A673 (cell line): ENCODE data around the gene GZF1. TPM values are rescaled to one million over a fixed set of nuclear protein-coding genes. Genes with fewer than 3 reads are reported as not detected.
A peak's percentile ranks its signal among the peaks of the same experiment; 100 is the strongest.

ENCODE experiments used
- BruUV-seq: library from RNA; stranded (reverse); fragments of 400-500 nt; replicated peaks from 2 replicates; lab custom pipeline; 2021; lab: Mats Ljungman, UMichigan
- CTCF ChIA-PET: fragments of 300-600 bp; sonication (Branson Sonifier 250); formaldehyde crosslinking; loops from one replicate; lab custom pipeline; 2022; ENCODE audit warnings: antibody characterized with exemption; lab: Charles Lee
- POLR2A ChIA-PET: fragments of 300-600 bp; sonication (Branson Sonifier 250); formaldehyde crosslinking; loops from one replicate; lab custom pipeline; 2022; ENCODE audit warnings: antibody characterized with exemption; ENCODE audit not compliant: low non-redundant PET; lab: Charles Lee
- DNase-seq: peaks from one replicate; pipeline ENCODE4 v3.0.0-alpha.2; 2015; ENCODE audit warnings: low spot score
- H3K27ac ChIP-seq: fragments of 200-600 bp; sonication (generic); 2 replicates; pipeline ENCODE4 v1.5.1; 2016; ENCODE audit warnings: mixed run types, low read depth, mild to moderate bottlenecking, mixed read lengths, antibody characterized with exemption, low read length; ENCODE audit not compliant: poor library complexity, severe bottlenecking
- H3K27me3 ChIP-seq: fragments of 200-600 bp; sonication (generic); replicated peaks from 2 replicates; pipeline ENCODE4 v1.6.1; 2017; ENCODE audit warnings: mixed run types, low read depth, mild to moderate bottlenecking, mixed read lengths, antibody characterized with exemption, low read length; ENCODE audit not compliant: insufficient read depth, poor library complexity
- H3K36me3 ChIP-seq: fragments of 200-600 bp; sonication (generic); 2 replicates; pipeline ENCODE4 v1.6.1; 2016; ENCODE audit warnings: mixed run types, mild to moderate bottlenecking, mixed read lengths, antibody characterized with exemption, low read length; ENCODE audit not compliant: insufficient read depth, poor library complexity, severe bottlenecking
- H3K4me1 ChIP-seq: fragments of 200-600 bp; sonication (generic); 2 replicates; pipeline ENCODE4 v1.6.1; 2017; ENCODE audit warnings: mixed run types, mild to moderate bottlenecking, mixed read lengths, antibody characterized with exemption, low read length; ENCODE audit not compliant: insufficient read depth, poor library complexity, severe bottlenecking
- H3K4me3 ChIP-seq: fragments of 200-600 bp; sonication (generic); 2 replicates; pipeline ENCODE4 v1.5.1; 2016; ENCODE audit warnings: low read depth, mixed run types, mild to moderate bottlenecking, mixed read lengths, low read length; ENCODE audit not compliant: poor library complexity, severe bottlenecking
- H3K9me3 ChIP-seq: fragments of 200-600 bp; sonication (generic); 2 replicates; pipeline ENCODE4 v1.6.1; 2016; ENCODE audit warnings: mixed run types, low read depth, mild to moderate bottlenecking, mixed read lengths, antibody characterized with exemption, low read length; ENCODE audit not compliant: poor library complexity, severe bottlenecking
- CTCF ChIP-seq: fragments of 300-800, 200-600 bp; sonication (generic); conservative IDR thresholded peaks from 2 replicates; pipeline ENCODE4 v1.5.1; 2017; ENCODE audit warnings: low read depth, mild to moderate bottlenecking, antibody characterized with exemption, low read length, moderate library complexity, mixed read lengths
- EZH2 ChIP-seq: fragments of 200-600 bp; sonication (generic); IDR thresholded peaks from 2 replicates; pipeline ENCODE4 v1.6.1; 2017; ENCODE audit warnings: borderline replicate concordance, low read depth, mild to moderate bottlenecking, mixed read lengths, antibody characterized with exemption, low read length; ENCODE audit not compliant: poor library complexity, severe bottlenecking
- intact Hi-C: fragments of 100-400 bp; cut with micrococcal nuclease; formaldehyde crosslinking; loops from one replicate; pipeline ENCODE4 v1.10.0; 2022; ENCODE audit not compliant: unreplicated experiment
- total RNA-seq: library from RNA; stranded (reverse); gene quantifications from 2 replicates; pipeline ENCODE4 v1.2.3, GENCODE V29; 2021

Gene GZF1
- total RNA-seq, 1 experiment from 2014 or later: 13.7 TPM

GRCh38 chr20:23365390-23366165, 3.6 kb downstream of the GZF1 start:
- POLR2A ChIA-PET: no interaction called here
- no peak for DNase-seq
- BruUV-seq: no TSS peak
- Histone ChIP-seq H3K36me3 (peaks cover 29% of the 10 kb centered on the region), H3K9me3 (no peaks in the 10 kb centered on the region), H3K27me3 (no peaks in the 10 kb centered on the region), H3K27ac (peak overlapping the region; percentile 27), H3K4me3 (no peak overlapping the region), H3K4me1 (peaks cover 14% of the 10 kb centered on the region)
- intact Hi-C loops: no loop called here
- CTCF ChIA-PET: no interaction called here
- TF ChIP-seq EZH2 (no peak), CTCF (no peak)

- DNase-seq: no peak
- TF ChIP-seq CTCF (no peak), EZH2 (no peak)
- ChIA-PET POLR2A (no interaction called here), CTCF (no interaction called here)
- no TSS peak for BruUV-seq
- intact Hi-C loops: no loop called here
- H3K27ac ChIP-seq: peak overlapping the region; percentile 27
- peaks cover 37% of the 10 kb centered on the region for H3K36me3 ChIP-seq
- peaks cover 9% of the 10 kb centered on the region for H3K4me1 ChIP-seq
- H3K27me3 ChIP-seq: no peaks in the 10 kb centered on the region
- no peaks in the 10 kb centered on the region for H3K9me3 ChIP-seq
- no peak overlapping the region for H3K4me3 ChIP-seq
These were observed 4.4 kb downstream of the GZF1 start for GRCh38 chr20:23366384-23366783.

GRCh38 chr20:23367770-23368169, 5.8 kb downstream of the GZF1 start:
- ChIA-PET POLR2A (no interaction called here), CTCF (no interaction called here)
- Histone ChIP-seq H3K4me1 (peaks cover 9% of the 10 kb centered on the region), H3K27me3 (no peaks in the 10 kb centered on the region), H3K27ac (no peak overlapping the region), H3K4me3 (no peak overlapping the region), H3K36me3 (peaks cover 50% of the 10 kb centered on the region), H3K9me3 (no peaks in the 10 kb centered on the region)
- TF ChIP-seq EZH2 (no peak), CTCF (no peak)
- BruUV-seq: no TSS peak
- DNase-seq: no peak
- intact Hi-C loops: no loop called here
